ENCODE results near the gene MGMT.

Gene MGMT

DNA sequence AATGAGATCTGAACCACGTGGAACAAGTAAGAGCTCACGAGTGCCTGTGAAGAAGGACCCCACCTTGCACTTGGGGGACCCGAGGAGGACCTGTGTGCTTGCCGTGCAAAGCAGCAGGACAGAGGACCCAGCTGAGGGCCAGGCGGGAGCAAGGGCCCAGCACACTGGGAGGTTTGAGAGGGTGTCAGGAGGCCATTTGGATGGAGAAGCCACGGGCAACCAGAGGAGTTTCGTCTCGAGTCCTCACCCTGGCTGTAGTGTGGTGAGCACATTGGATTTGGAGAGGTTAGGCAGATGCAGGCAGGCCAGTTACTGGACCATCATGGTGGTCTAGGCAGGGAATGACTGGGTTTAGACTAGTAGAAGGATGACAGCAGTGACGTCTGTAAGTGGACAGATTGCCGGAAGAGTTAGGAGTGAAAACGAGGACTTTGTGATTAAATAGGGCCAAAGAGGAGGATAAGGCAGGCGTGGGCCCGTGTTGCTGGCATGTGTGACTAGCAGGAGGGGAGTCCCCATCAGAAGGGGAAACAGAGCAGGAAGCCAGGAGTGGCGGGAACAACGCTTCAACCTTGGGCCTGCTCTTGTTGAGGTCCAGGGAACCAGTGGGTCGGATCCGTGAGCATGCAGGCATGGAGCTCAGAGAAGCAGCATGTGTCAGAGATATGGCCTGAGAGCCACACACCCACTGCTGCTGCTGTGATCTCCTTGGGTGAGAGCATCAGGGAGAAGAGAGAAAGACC lies 208.2 kb downstream of the MGMT start:
- Mint-ChIP-seq H3K36me3 (ENCODE audit: low read depth) (no peaks in the 10 kb centered on the region), H3K27ac (no peak overlapping the region), H3K27me3 (ENCODE audit: low read depth) (no peaks in the 10 kb centered on the region), H3K4me1 (ENCODE audit: low read depth) (no peaks in the 10 kb centered on the region), H3K9me3 (peaks cover 3% of the 10 kb centered on the region), H3K4me3 (no peak overlapping the region)

DNA sequence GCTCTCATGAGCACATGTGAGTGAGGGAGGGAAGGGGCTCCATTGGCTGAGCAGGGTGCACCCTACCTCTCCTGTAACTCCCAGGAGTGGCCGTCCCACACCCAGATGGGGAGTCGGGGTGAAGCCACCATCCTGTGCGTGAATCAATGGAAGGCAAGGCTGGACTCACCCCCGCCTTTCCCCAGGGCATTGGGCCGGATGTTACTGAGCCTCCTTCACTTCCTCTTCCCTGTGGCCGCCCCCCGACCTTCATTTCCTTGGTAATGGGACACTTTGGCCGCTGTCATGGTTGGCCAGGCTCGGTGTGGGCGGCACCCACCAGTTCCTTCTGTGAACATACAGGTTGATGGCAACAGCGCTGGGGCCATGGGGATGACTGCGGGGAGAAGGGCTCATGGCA lies 209.0 kb downstream of the MGMT start:
- H3K9me3 Mint-ChIP-seq: no peaks in the 10 kb centered on the region
- no peaks in the 10 kb centered on the region for H3K36me3 Mint-ChIP-seq (ENCODE audit: low read depth)
- no peaks in the 10 kb centered on the region for H3K4me1 Mint-ChIP-seq (ENCODE audit: low read depth)
- no peaks in the 10 kb centered on the region for H3K27me3 Mint-ChIP-seq (ENCODE audit: low read depth)
- H3K27ac Mint-ChIP-seq: no peak overlapping the region
- no peak overlapping the region for H3K4me3 Mint-ChIP-seq

GRCh38 chr10:129677377-129677927 lies 210.4 kb downstream of the MGMT start:
- Mint-ChIP-seq H3K9me3 (no peaks in the 10 kb centered on the region), H3K27me3 (ENCODE audit: low read depth) (no peaks in the 10 kb centered on the region), H3K4me1 (ENCODE audit: low read depth) (no peaks in the 10 kb centered on the region), H3K36me3 (ENCODE audit: low read depth) (no peaks in the 10 kb centered on the region), H3K27ac (no peak overlapping the region), H3K4me3 (no peak overlapping the region)

GRCh38 chr10:129678186-129678585 lies 211.1 kb downstream of the MGMT start:
- no peaks in the 10 kb centered on the region for H3K27me3 Mint-ChIP-seq (ENCODE audit: low read depth)
- no peaks in the 10 kb centered on the region for H3K36me3 Mint-ChIP-seq (ENCODE audit: low read depth)
- no peak overlapping the region for H3K4me3 Mint-ChIP-seq
- no peak overlapping the region for H3K27ac Mint-ChIP-seq
- H3K4me1 Mint-ChIP-seq (ENCODE audit: low read depth): no peaks in the 10 kb centered on the region
- no peaks in the 10 kb centered on the region for H3K9me3 Mint-ChIP-seq

DNA sequence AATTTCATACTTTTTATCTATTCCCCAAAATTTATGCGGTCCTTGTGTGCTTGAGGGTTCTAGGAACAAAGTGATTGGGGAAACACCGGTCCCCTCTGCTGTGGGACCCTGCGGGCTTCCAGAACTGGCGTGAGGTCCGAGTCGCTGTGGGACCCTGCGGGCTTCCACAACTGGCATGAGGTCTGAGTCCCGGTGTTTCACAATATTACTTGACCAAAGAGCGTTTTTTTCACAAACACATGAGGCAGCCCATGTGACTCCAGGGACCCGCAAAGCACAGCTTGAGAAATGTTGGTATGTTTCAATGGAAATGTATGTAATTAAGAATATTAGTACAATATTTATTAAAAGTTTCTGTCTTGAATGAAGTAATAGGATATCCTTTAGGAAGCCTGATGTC lies 212.2 kb downstream of the MGMT start:
- Mint-ChIP-seq H3K27ac (no peak overlapping the region), H3K4me1 (ENCODE audit: low read depth) (no peaks in the 10 kb centered on the region), H3K27me3 (ENCODE audit: low read depth) (no peaks in the 10 kb centered on the region)

DNA sequence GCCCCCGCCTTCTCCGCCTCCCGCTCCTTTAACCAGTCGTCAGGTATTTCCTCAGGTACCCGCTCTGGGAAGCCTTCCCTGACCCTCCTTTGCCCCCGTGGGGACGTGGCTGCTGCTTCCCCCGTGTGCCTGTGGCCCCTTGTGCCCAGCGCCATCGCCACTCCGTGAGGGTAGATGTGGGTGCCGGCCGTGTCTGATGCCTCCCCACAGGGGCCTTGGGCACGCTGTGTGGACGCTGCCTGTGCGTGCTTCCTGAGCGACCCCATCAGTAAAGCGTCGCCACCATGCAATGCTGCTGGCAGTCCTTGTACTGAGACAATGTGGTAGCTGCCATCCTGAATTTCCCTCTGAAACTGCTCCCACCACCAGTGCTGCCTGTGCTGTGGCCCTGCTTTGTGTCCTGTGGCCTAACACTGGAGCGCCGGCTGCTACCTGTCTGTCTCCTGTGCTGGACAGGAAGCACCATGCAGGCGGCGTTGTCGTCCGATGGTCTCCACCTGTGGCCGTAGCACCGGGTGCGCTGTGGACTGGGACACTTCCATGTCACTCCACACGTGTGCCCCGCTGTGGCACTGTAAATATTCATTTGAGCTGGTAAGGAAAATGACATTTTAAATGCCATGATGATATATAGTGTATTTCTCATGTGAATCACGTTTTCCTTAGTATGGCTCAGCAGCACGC lies 213.8 kb downstream of the MGMT start:
- Mint-ChIP-seq H3K36me3 (ENCODE audit: low read depth) (no peaks in the 10 kb centered on the region), H3K27ac (no peak overlapping the region), H3K4me3 (no peak overlapping the region), H3K4me1 (ENCODE audit: low read depth) (no peaks in the 10 kb centered on the region), H3K9me3 (no peaks in the 10 kb centered on the region), H3K27me3 (ENCODE audit: low read depth) (no peaks in the 10 kb centered on the region)

More for the DNA sequence above, 212.2 kb downstream of the MGMT start:
- H3K4me3 Mint-ChIP-seq: no peak overlapping the region
- no peaks in the 10 kb centered on the region for H3K36me3 Mint-ChIP-seq (ENCODE audit: low read depth)
- no peaks in the 10 kb centered on the region for H3K9me3 Mint-ChIP-seq

DNA sequence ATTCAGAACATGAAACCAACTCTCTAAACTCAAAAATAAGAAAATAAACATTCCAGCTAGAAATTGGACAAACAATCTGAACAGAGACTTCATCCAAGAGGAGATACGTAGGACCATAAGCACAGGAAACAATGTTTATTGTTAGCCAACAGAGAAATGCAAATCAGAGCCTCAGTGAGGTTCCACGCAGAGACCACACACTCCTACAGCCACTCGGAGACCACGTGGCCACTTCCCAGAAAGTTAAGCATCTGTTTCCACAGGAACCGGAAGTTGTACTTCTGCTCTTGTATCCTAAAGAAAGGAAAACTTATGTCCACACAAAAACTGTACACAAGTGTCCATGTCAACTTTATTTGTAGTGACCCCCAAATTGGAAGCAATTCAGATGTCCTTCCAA lies 214.8 kb downstream of the MGMT start:
- no peaks in the 10 kb centered on the region for H3K4me1 Mint-ChIP-seq (ENCODE audit: low read depth)
- H3K4me3 Mint-ChIP-seq: no peak overlapping the region
- no peaks in the 10 kb centered on the region for H3K36me3 Mint-ChIP-seq (ENCODE audit: low read depth)
- no peaks in the 10 kb centered on the region for H3K27me3 Mint-ChIP-seq (ENCODE audit: low read depth)
- no peaks in the 10 kb centered on the region for H3K9me3 Mint-ChIP-seq
- H3K27ac Mint-ChIP-seq: no peak overlapping the region

- Mint-ChIP-seq H3K4me1 (ENCODE audit: low read depth) (no peaks in the 10 kb centered on the region), H3K27me3 (ENCODE audit: low read depth) (no peaks in the 10 kb centered on the region)
These were observed 216.5 kb downstream of the MGMT start for GRCh38 chr10:129683519-129683918.

GRCh38 chr10:129683920-129684319 lies 216.9 kb downstream of the MGMT start:
- Mint-ChIP-seq H3K4me3 (no peak overlapping the region), H3K27me3 (ENCODE audit: low read depth) (no peaks in the 10 kb centered on the region), H3K4me1 (ENCODE audit: low read depth) (no peaks in the 10 kb centered on the region), H3K36me3 (ENCODE audit: low read depth) (no peaks in the 10 kb centered on the region), H3K27ac (no peak overlapping the region), H3K9me3 (no peaks in the 10 kb centered on the region)

More at GRCh38 chr10:129683519-129683918, 216.5 kb downstream of the MGMT start:
- Mint-ChIP-seq H3K36me3 (ENCODE audit: low read depth) (no peaks in the 10 kb centered on the region), H3K27ac (no peak overlapping the region), H3K9me3 (no peaks in the 10 kb centered on the region), H3K4me3 (no peak overlapping the region)

GRCh38 chr10:129685271-129685670 lies 218.2 kb downstream of the MGMT start:
- Mint-ChIP-seq H3K4me3 (no peak overlapping the region), H3K27me3 (ENCODE audit: low read depth) (no peaks in the 10 kb centered on the region), H3K36me3 (ENCODE audit: low read depth) (no peaks in the 10 kb centered on the region), H3K27ac (no peak overlapping the region), H3K4me1 (ENCODE audit: low read depth) (no peaks in the 10 kb centered on the region), H3K9me3 (no peaks in the 10 kb centered on the region)

DNA sequence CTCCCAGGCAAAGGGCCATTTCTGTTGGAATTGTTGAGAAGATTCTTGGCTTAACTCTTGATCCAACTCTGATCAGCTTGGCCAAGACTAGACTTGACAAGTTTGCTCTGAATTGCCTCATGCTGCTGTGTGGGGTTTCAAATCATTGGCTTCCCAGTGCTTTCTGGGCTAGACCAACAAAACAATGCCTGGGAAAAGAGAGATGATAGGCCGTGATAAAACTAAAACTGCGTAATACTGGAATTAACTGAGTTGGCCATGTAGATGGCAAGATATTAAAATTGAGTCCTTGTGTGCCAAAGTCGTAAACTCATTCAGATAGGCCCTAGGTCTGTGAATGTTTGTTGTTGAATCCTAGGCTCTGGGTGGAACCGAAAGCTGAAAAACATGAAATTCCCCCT lies 222.6 kb downstream of the MGMT start:
- Mint-ChIP-seq H3K9me3 (no peaks in the 10 kb centered on the region), H3K4me3 (no peak overlapping the region), H3K4me1 (ENCODE audit: low read depth) (no peaks in the 10 kb centered on the region), H3K27ac (no peak overlapping the region), H3K27me3 (ENCODE audit: low read depth) (no peaks in the 10 kb centered on the region), H3K36me3 (ENCODE audit: low read depth) (no peaks in the 10 kb centered on the region)

GRCh38 chr10:129690248-129691070 lies 223.4 kb downstream of the MGMT start:
- Mint-ChIP-seq H3K27me3 (ENCODE audit: low read depth) (no peaks in the 10 kb centered on the region), H3K4me1 (ENCODE audit: low read depth) (no peaks in the 10 kb centered on the region), H3K27ac (no peak overlapping the region), H3K9me3 (no peaks in the 10 kb centered on the region), H3K4me3 (no peak overlapping the region), H3K36me3 (ENCODE audit: low read depth) (no peaks in the 10 kb centered on the region)

DNA sequence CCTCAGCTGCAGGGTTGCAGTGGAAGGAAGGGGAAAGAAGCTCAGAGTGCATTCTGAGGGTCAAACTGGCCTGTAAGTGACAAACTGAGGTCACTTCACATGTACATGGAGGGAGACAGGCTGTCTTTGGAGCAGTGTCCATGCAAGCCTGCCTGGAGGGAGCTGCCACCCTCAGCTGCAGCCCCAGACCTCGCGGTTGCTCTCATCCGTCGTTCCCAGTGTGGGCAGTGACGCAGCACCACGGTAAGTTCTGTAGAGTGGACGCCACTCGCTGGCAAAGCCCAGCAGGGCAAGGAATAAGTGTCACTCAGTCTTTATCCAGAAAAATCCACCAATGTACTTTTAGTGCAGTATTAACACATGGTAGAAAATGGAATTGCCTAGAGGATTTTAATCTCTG lies 225.7 kb downstream of the MGMT start:
- H3K4me1 Mint-ChIP-seq (ENCODE audit: low read depth): no peaks in the 10 kb centered on the region
- H3K27ac Mint-ChIP-seq: no peak overlapping the region
- H3K4me3 Mint-ChIP-seq: no peak overlapping the region
- H3K9me3 Mint-ChIP-seq: no peaks in the 10 kb centered on the region
- H3K27me3 Mint-ChIP-seq (ENCODE audit: low read depth): no peaks in the 10 kb centered on the region
- H3K36me3 Mint-ChIP-seq (ENCODE audit: low read depth): no peaks in the 10 kb centered on the region

DNA sequence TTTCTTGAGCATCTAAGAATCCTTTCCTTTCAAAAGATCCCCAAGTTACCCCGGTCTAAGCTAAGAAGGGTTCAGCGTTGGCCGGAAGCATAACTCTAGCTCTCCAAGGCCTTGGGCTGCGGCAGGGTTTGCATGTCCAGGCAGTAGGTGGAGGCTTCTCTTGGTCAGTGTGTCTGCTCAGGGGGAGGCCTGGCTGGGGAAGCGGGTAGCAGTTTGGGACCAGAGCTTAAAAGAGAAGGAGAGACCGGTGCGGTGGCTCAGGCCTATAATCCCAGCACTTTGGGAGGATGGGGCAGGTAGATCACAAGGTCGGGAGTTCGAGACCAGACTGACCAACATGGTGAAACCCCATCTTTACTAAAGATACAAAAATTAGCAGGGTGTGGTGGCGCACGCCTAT lies 226.3 kb downstream of the MGMT start:
- no peaks in the 10 kb centered on the region for H3K4me1 Mint-ChIP-seq (ENCODE audit: low read depth)
- H3K27ac Mint-ChIP-seq: no peak overlapping the region
- H3K4me3 Mint-ChIP-seq: no peak overlapping the region
- H3K36me3 Mint-ChIP-seq (ENCODE audit: low read depth): no peaks in the 10 kb centered on the region
- no peaks in the 10 kb centered on the region for H3K9me3 Mint-ChIP-seq
- H3K27me3 Mint-ChIP-seq (ENCODE audit: low read depth): no peaks in the 10 kb centered on the region

Data from T-helper 1 cell treated with Interleukin-12 subunit alpha and Interleukin-12 subunit beta and Interleukin-4 antibody, amounts not matched to agents 30 μg/mL and 1 μg/mL, for 36 hours (primary cell).